ENCODE data around the gene LRMDA.

LRMDA gene

DNA sequence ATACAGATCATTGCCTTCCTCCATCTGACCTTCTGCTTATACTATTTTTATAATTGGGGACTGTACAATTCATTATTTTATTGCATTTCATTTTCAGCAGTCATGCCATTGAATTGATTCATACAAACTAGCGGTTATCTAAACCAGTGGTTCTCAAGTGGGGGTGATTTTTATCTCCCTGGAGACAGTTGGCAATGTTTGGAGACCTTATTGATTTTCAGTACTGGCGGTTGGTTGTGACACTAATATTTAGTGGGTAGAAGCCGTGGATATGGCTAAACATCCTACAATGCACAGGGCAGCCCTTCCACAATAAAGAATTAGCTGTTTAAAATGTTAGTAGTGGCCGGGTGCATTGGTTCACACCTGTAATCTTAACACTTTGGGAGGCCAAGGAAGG lies 765.9 kb downstream of the LRMDA start:
- DNase-seq: no peak

- no peak for DNase-seq
These were observed 767.0 kb downstream of the LRMDA start for GRCh38 chr10:76198287-76199035.

DNA sequence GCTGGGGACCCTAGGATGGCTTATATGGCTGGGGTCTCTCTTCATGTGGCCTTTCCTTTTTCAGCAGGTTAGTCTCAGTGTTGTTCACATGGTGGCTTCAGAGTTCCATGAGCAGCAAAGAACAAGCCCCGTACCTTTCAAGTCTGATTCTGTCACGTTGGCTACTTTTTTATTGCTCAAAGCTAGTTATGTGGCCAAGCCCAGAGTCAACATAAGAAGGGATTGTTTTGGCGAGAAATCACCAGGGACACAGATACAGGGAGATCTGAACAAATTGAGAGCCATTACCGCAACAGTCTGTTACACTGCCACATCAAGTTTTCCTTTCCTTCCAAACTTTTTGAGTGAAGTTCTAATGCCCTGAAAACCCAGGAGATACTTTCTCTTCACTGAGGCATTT lies 770.5 kb downstream of the LRMDA start:
- DNase-seq: no peak

DNA sequence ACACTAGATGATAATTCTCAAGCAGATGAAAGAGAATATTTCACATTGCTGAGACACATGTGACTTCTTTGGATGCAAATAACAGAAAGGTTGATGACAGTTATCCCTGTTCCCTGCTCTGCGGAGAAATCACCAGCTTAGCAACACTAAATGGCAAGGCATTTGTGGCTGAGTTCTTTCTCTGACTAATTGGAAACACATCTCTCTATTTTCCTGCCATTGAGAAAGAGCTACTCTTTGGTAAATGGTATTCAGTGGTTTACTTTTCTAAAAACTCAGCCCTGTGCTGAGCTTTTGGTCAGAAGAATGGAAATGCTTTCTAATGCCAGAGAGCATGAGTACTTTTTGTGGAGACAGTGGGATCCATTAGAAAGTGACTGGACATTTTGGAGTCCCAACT lies 771.4 kb downstream of the LRMDA start:
- DNase-seq: no peak

GRCh38 chr10:76205361-76205760 lies 773.9 kb downstream of the LRMDA start:
- no peak for DNase-seq

DNA sequence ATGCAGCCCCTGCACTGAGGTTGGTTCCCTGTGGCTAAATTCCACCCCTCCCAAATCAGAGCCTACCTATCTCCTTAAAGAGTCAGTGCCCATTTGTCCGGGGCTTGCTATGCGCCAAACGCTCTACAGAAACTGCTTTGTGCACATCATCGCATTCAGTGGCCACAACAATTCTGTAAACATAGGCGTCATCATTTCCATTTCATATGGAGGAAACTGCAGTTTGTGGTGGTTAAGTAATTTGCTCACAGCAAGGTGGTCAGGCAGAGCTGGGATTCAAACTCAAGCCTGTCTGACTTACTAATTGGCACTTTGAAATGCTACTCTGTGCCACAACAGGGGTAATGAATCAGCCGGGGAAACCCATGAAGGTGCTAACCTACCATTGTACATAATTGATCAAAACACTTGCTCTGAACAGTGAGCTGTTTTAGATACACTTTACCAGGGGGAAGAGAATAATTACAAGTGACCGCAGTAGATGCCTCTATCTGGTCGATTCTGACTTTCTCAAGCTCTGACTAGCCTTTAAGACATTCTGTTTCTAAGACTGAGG lies 775.5 kb downstream of the LRMDA start:
- DNase-seq: no peak

DNA sequence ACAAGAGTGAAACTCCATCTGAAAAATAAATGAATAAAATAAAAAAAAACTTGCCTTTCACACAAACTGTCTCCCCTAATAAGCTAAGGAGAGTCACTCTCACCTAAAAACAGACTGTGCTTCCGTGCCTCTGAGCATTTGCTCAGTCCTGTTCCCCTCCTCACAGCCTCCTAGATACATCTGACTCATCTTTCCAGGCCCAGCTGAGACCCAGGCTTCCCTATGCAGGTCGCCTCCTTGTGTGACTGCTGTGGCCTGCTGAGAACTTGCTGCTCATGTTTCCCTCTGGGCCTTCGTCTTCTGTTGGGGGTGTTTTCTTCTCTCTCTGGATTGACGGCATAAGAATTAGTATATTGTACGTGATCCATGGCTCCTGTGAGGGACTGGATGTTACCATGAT lies 777.7 kb downstream of the LRMDA start:
- DNase-seq: no peak

DNA sequence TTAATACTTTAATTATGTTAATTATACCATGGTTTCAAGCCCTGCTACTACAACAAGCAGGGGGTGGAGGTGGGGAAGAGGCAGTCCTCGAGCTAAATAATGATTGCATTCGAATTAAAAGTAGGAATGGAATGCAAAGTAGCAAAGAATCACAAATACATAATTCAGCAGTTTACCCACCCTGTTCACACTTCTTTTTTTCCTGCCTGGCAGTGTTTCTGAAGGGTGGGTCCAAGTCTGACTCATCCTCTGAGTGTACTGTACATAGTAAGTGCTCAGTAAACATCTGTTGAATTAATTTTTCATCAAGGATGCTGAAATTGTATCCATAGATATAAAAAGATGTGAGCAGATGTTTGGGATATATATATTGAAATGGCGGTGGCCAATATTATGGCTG lies 778.8 kb downstream of the LRMDA start:
- DNase-seq: no peak

GRCh38 chr10:76211691-76212090 lies 780.3 kb downstream of the LRMDA start:
- no peak for DNase-seq

GRCh38 chr10:76213876-76214275 lies 782.5 kb downstream of the LRMDA start:
- no peak for DNase-seq

DNA sequence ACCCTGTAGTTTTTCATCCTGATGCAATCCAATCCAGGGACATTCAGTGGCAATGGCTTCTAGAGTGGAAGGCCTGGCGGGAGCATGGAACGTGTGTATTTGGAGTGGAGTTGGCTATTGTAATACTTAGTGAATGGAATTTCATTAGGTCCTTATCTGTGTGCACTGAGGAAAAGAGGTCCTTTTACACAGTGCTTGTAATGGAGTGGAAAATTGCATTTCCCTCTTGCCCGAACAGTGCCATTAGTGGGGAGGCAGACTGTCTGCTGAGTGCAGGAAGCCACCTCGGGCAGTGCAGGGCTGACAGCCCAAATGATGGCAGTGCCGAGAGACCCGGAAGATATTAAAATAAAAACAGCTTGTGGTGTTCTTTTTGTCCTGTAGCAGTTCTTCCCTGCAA lies 786.6 kb downstream of the LRMDA start:
- DNase-seq: no peak

GRCh38 chr10:76229341-76229740 lies 797.9 kb downstream of the LRMDA start:
- DNase-seq: no peak

DNA sequence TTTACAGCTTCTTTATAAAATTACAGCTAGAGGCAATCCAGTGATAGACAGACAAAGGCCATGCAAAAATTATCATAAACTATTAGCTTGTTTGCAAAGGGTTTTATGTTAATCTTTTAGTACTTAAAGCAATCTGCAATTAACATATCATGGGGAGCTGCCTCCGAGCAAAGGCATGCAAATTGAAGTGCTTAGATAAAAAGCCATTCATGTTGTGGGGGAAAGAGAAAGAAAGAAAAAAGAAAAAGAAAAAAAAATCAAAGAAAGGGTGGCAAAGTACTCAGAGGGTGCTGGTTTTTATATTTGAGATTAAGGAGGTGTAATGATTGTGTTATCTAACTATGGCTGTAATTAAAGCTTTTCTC lies 799.5 kb downstream of the LRMDA start:
- no peak for DNase-seq

DNA sequence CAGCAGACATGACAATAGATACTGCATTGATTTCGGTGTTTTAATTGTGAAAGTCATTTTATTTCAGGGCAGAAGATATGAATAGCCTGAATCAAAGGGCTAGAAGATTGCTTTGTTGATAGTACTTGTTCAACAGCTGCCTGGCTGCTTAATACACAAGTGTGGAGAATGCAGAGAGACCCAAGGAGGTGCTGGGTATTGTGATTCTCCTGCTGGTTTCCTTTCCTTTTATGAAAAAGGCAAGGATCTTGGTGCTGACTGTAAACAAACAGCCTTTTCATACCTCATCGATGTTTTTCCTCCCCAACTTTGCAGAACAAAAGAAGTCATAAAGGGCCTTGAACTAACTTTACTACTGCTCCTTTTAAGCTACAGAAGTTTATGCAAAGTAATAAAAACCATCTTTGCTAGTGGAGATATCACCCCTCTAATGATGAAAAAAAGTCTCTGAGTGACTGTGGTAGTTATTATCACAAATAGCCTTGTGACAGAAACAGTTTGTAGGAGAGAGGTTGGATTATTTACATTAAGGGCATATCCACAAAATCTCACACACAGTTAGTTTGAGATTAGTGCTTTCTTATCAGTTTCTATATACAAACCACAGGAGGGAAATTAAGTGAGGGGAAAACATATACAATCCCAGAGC lies 800.0 kb downstream of the LRMDA start:
- no peak for DNase-seq

GRCh38 chr10:76234499-76235226 lies 803.2 kb downstream of the LRMDA start:
- no peak for DNase-seq

DNA sequence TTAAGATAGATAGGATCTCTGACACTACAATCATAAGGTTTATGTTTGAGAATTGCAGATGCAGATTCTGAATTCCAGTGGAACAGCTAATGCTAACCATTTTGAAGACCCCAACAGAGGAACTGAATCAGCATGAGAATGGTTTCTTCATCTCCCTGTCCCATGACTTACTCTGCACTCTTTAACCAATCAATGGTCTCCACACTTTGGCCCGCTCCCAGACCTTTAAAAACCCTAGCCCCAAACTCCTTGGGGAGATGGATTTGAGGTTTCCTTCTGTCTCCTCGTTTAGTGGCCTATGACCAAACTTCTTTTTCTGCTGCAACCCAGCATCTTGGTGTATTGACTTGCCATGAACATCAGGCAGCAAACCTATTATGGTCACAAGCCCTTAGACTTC lies 804.9 kb downstream of the LRMDA start:
- DNase-seq: no peak

DNA sequence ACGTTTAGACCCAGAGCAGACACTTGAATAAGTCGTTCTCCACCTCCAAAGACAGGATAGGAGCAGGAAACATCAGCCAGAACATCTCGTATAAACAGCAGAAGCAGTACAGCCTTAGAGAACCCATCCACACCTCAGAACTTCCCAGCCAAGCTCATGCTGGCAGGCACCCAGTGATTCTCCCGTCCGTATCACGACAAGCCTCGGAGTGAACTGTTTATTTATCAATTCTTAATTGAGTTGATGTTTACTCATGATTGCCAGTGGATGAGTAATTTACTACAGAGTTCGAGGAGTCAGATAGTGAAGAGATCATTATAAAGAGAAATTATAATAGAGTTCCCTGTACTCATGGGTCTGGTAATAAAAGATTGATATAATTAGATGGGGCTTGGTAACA lies 811.5 kb downstream of the LRMDA start:
- DNase-seq: no peak

DNA sequence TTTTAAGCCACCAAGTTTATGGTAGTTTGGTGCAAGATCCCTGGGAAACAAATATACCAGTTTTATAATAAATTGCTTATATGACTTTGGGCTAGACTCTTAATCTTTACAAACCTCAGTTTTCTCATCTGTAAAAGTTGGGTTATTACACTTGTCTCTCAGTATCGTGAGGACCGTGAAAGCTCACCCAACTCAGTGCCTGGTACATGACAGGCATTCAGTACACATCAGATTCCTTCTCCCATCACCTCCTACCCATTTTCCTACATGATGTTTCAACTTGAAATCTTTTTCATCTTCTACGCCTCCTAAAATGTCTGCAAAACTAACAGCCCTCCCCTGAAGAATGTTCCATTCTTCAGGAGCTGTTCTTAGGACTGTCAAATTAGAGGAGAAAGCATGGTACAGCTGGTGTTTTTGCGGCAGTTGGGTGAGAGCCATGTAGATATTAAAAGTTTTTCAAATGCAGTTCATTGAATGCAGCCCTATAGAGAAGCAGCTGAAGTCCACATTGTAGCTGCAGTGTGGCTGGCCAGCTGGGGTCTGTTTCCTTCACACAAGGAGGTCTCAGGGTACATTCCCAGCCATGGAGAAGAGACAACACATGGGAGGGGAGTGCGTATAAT lies 812.8 kb downstream of the LRMDA start:
- no peak for DNase-seq

GRCh38 chr10:76245951-76246495 lies 814.6 kb downstream of the LRMDA start:
- DNase-seq: no peak

GRCh38 chr10:76248649-76249200 lies 817.3 kb downstream of the LRMDA start:
- DNase-seq: no peak

GRCh38 chr10:76251841-76252671 lies 820.6 kb downstream of the LRMDA start:
- DNase-seq: no peak

GRCh38 chr10:76252733-76253132 lies 821.3 kb downstream of the LRMDA start:
- DNase-seq: no peak
